GM12878 (cell line): ENCODE measurements around the gene ZBED5. TPM values are rescaled to one million over a fixed set of nuclear protein-coding genes. Genes with fewer than 3 reads are reported as not detected.
A peak's percentile ranks its signal among the peaks of the same experiment; 100 is the strongest.
"Not testable (repeated sequence)": the region's sequence is repeated elsewhere in the genome, so short reads cannot be mapped to it uniquely, and the experiment has no call there.

ENCODE experiments used
- ATAC-seq: fragments of 200-7000 bp; cut with Tn5 transposase; 3 replicates; pipeline ENCODE4 v1.9.1; 2020; ENCODE audit warnings: mild to moderate bottlenecking, moderate library complexity
- BruUV-seq: library from RNA; stranded (reverse); fragments of 400-500 nt; replicated peaks from 2 replicates; lab custom pipeline; 2021; lab: Mats Ljungman, UMichigan
- CTCF ChIA-PET: fragments of 300-600 bp; sonication (Branson Sonifier 250); formaldehyde crosslinking; extraction: SDS; loops from one replicate; lab custom pipeline; 2021; ENCODE audit warnings: inconsistent platforms; lab: Yijun Ruan, JAX
- POLR2A ChIA-PET: fragments of 350-600 bp; formaldehyde crosslinking; extraction: SDS; loops from one replicate; lab custom pipeline; 2021; ENCODE audit warnings: inconsistent platforms; lab: Charles Lee
- RAD21 ChIA-PET: fragments of 300-600 bp; sonication (Branson Sonifier 250); formaldehyde crosslinking; loops from one replicate; lab custom pipeline; 2023; ENCODE audit warnings: antibody characterized with exemption; ENCODE audit not compliant: unreplicated experiment; lab: Charles Lee
- SMC1A ChIA-PET: fragments of 300-600 bp; sonication (Branson Sonifier 250); formaldehyde crosslinking; loops from one replicate; lab custom pipeline; 2023; ENCODE audit not compliant: unreplicated experiment, uncharacterized antibody; lab: Charles Lee
- DNase-seq: peaks from one replicate; pipeline ENCODE4 v3.0.0-alpha.2; 2011; ENCODE audit warnings: low read depth, low spot score
- FAIRE-seq: peaks from 3 replicates; lab custom pipeline; 2011; peaks lifted over from hg19 to GRCh38; lab: Jason Lieb, UNC
- H2AFZ ChIP-seq: 2 replicates; pipeline ENCODE4 v1.6.0; 2011; ENCODE audit warnings: low read depth, low read length, control low read depth; ENCODE audit not compliant: control insufficient read depth
- H3K27ac ChIP-seq: 2 replicates; pipeline ENCODE4 v1.5.1; 2011; ENCODE audit warnings: control low read depth; ENCODE audit not compliant: control insufficient read depth, insufficient read depth
- H3K27me3 ChIP-seq, 2 experiments: replicated peaks in 1 of 2; 2 replicates each; pipeline versions ENCODE4 v1.6.0 to v1.6.1; 2011; ENCODE audit warnings: low read length in 1 of 2; ENCODE audit not compliant: control insufficient read depth in 2 of 2, insufficient read depth in 2 of 2
- H3K36me3 ChIP-seq, 2 experiments: 2 replicates each; pipeline ENCODE4 v1.5.1; 2011; ENCODE audit warnings: low read length in 1 of 2; ENCODE audit not compliant: control insufficient read depth in 2 of 2, insufficient read depth in 2 of 2
- H3K4me1 ChIP-seq: 2 replicates; pipeline ENCODE4 v1.6.1; 2011; ENCODE audit warnings: mild to moderate bottlenecking, low read length, moderate library complexity, mixed read lengths; ENCODE audit not compliant: control insufficient read depth, insufficient read depth
- H3K4me2 ChIP-seq: 2 replicates; pipeline ENCODE4 v1.6.0; 2011; ENCODE audit warnings: control low read depth; ENCODE audit not compliant: control insufficient read depth, insufficient read depth
- H3K4me3 ChIP-seq: fragments of 200-600 bp; sonication (generic); 2 replicates; pipeline ENCODE4 v1.5.1; 2016
- H3K79me2 ChIP-seq: 2 replicates; pipeline ENCODE4 v1.6.0; 2011; ENCODE audit warnings: low read length; ENCODE audit not compliant: control insufficient read depth, insufficient read depth
- H3K9ac ChIP-seq: 2 replicates; pipeline ENCODE4 v1.8.0; 2011; ENCODE audit warnings: low read length, control low read depth, mixed read lengths; ENCODE audit not compliant: control insufficient read depth, insufficient read depth
- H3K9me3 ChIP-seq: replicated peaks from 3 replicates; pipeline ENCODE4 v1.5.1; 2011; ENCODE audit warnings: mild to moderate bottlenecking, low read length; ENCODE audit not compliant: control insufficient read depth, insufficient read depth
- H4K20me1 ChIP-seq: 2 replicates; pipeline ENCODE4 v1.6.0; 2011; ENCODE audit not compliant: control insufficient read depth, insufficient read depth
- ATF7 ChIP-seq: fragments of 450-650 bp; IDR thresholded peaks from 2 replicates; pipeline ENCODE4 v1.6.1; 2016; ENCODE audit warnings: low read depth, mild to moderate bottlenecking
- POLR2AphosphoS2 ChIP-seq: IDR thresholded peaks from 2 replicates; pipeline ENCODE4 v1.6.1; 2011; ENCODE audit warnings: low read depth, mild to moderate bottlenecking, low read length, improper control_type of control experiment, moderate library complexity
- YY1 ChIP-seq: IDR thresholded peaks from 2 replicates; pipeline ENCODE4 v1.6.1; 2011; ENCODE audit warnings: low read depth, mild to moderate bottlenecking, low read length
- WGBS: methylation state at CpG from one replicate; pipeline ENCODE4 v1.1.6; 2016; ENCODE audit warnings: low lambda C conversion rate; ENCODE audit not compliant: insufficient replicate concordance, insufficient coverage; ENCODE audit errors: missing lambda C conversion rate; 5-methylcytosine and 5-hydroxymethylcytosine counted together
- in situ Hi-C: fragments of 300-500 bp; cut with MboI; formaldehyde crosslinking; loops from 9 replicates; pipeline ENCODE4 v1.14.3; 2018; ENCODE audit warnings: mixed read lengths
- intact Hi-C: fragments of 100-400 bp; cut with micrococcal nuclease; formaldehyde crosslinking; loops from one replicate; pipeline ENCODE4 v1.14.2; 2022; ENCODE audit not compliant: unreplicated experiment
- polyA plus RNA-seq, 11 experiments: library from polyadenylated mRNA; depleted of rRNA in 4 of 11; unstranded in 6 of 11; stranded (reverse) in 5 of 11; fragments of >200 nt; fragmentation: Nextera tagmentation in 4 of 11; fragmentation: Illumina TruSeq in 1 of 11; extraction: Ambion mirVana in 4 of 11; extraction: Trizol in 1 of 11; gene quantifications; 1 replicate in 1 of 11; 2 replicates in 10 of 11; pipeline versions ENCODE4 v1.2.1 to v1.2.3, GENCODE V29; 2011 to 2016; ENCODE audit warnings: inconsistent platforms in 2 of 11, missing spikeins in 2 of 11, low read depth in 1 of 11
- total RNA-seq, 4 experiments: library from RNA; depleted of rRNA in 3 of 4; stranded (reverse); fragments of >200 nt in 3 of 4; fragmentation: Illumina TruSeq in 1 of 4; extraction: Trizol in 1 of 4; gene quantifications; 2 replicates each; pipeline versions ENCODE4 v1.2.1 to v1.2.3, GENCODE V29; 2013 to 2021

The ZBED5 gene
- total and polyA plus RNA-seq, 10 of the 15 experiments (the other 5 are each of a cell fraction or from before 2014, with no cell fraction given) = 27.3 to 86.8 (median 37.6) TPM

GRCh38 chr11:10838083-10838482, 19.8 kb downstream of the ZBED5 start:
- RAD21 ChIA-PET = interaction anchor here (0.8 to 1.4 kb wide), 3 partner anchors 10 to 45 kb away, joined by 3 to 4 read pairs (median 3); no protein-coding TSS in a partner anchor
- ATAC-seq (no peak), DNase-seq (no peak), FAIRE-seq (peak; percentile 68)
- Histone ChIP-seq H3K4me1 (no peaks in the 10 kb centered on the region), H3K9me3 (no peaks in the 10 kb centered on the region), H3K79me2 (no peaks in the 10 kb centered on the region), H3K4me2 (no peak overlapping the region), H3K9ac (no peak overlapping the region), H3K4me3 (no peak overlapping the region), H2AFZ (no peak overlapping the region), H3K27ac (no peak overlapping the region), H4K20me1 (no peaks in the 10 kb centered on the region), H3K27me3 (no peaks in the 10 kb centered on the region), H3K36me3 (no peaks in the 10 kb centered on the region)
- CTCF ChIA-PET = interaction anchor here (1.2 kb wide), 1 partner anchor 10 kb away, joined by 3 read pairs; no protein-coding TSS in a partner anchor
- SMC1A ChIA-PET = interaction anchor here (0.8 to 1.3 kb wide), 2 partner anchors 10 to 45 kb away, joined by 3 read pairs; no protein-coding TSS in a partner anchor
- in situ Hi-C loops (no loop called here), intact Hi-C loops (no loop called here)
- no peak for TF ChIP-seq POLR2AphosphoS2
- no peak for TF ChIP-seq ATF7
- no peak for TF ChIP-seq YY1
- no TSS peak for BruUV-seq
- POLR2A ChIA-PET = interaction anchor here (0.6 to 1.5 kb wide), 2 partner anchors 11 to 1464 kb away, joined by 3 to 4 read pairs; no protein-coding TSS in a partner anchor

GRCh38 chr11:10836884-10837283, 21.0 kb downstream of the ZBED5 start:
- H3K27me3 ChIP-seq, H3K27ac ChIP-seq, RAD21 ChIA-PET, FAIRE-seq, H3K4me1 ChIP-seq, DNase-seq, BruUV-seq, H2AFZ ChIP-seq, H3K9ac ChIP-seq, CTCF ChIA-PET, ATAC-seq, H3K79me2 ChIP-seq, H3K9me3 ChIP-seq, H3K4me2 ChIP-seq, H4K20me1 ChIP-seq, H3K36me3 ChIP-seq, in situ Hi-C loops, intact Hi-C loops, H3K4me3 ChIP-seq: not testable (repeated sequence)
- ChIA-PET SMC1A (interaction anchor here (1.3 kb wide), 1 partner anchor 12 kb away, joined by 3 read pairs; no protein-coding TSS in a partner anchor), POLR2A (interaction anchor here (0.9 to 1.5 kb wide), 2 partner anchors 12 to 21 kb away, joined by 3 to 4 read pairs; partner anchors contain the start of gene ZBED5)
- 61% methylated on average over 4 of the region's 4 CpGs for WGBS
